CD4-positive, alpha-beta T cell (primary cell): ENCODE data around the gene ATXN1. TPM values are rescaled to one million over a fixed set of nuclear protein-coding genes. Genes with fewer than 3 reads are reported as not detected.

Experiments
- ATAC-seq: fragments of 200-7000 bp; cut with Tn5 transposase; one replicate; pipeline ENCODE4 v1.10.0; 2022; ENCODE audit warnings: mild to moderate bottlenecking; ENCODE audit not compliant: poor library complexity
- CTCF ChIA-PET: fragments of 350-600 bp; sonication (Branson Sonifier 250); formaldehyde crosslinking; loops from one replicate; lab custom pipeline; 2021; ENCODE audit warnings: antibody characterized with exemption, inconsistent platforms; lab: Charles Lee
- POLR2A ChIA-PET: fragments of 350-600 bp; sonication (Branson Sonifier 250); formaldehyde crosslinking; loops from one replicate; lab custom pipeline; 2021; ENCODE audit warnings: antibody characterized with exemption, inconsistent platforms; lab: Charles Lee
- DNase-seq, 14 experiments: peaks; one replicate each; pipeline ENCODE4 v3.0.0-alpha.2; 2013 to 2020; ENCODE audit warnings: mixed read lengths in 2 of 14
- H3K27ac ChIP-seq, 2 donors: one replicate each; pipeline versions ENCODE4 v1.5.1 to v1.7.0; 2013; ENCODE audit warnings: low read length in 2 of 2, low read depth in 1 of 2, mild to moderate bottlenecking in 1 of 2
- H3K27me3 ChIP-seq, 2 experiments: 1 replicate in 1 of 2; 2 replicates in 1 of 2; pipeline versions ENCODE4 v1.6.1 to v1.7.0; 2013; ENCODE audit warnings: low read length in 2 of 2, control low read depth in 1 of 2, mild to moderate bottlenecking in 1 of 2, moderate library complexity in 1 of 2; ENCODE audit not compliant: insufficient read depth in 2 of 2, control insufficient read depth in 1 of 2
- H3K36me3 ChIP-seq: one replicate; pipeline ENCODE4 v1.6.1; 2013; ENCODE audit warnings: low read length, control low read depth; ENCODE audit not compliant: insufficient read depth
- H3K4me1 ChIP-seq: one replicate; pipeline ENCODE4 v1.6.1; 2013; ENCODE audit warnings: low read length, control low read depth; ENCODE audit not compliant: insufficient read depth
- H3K4me3 ChIP-seq: one replicate; pipeline ENCODE4 v1.5.1; 2013; ENCODE audit warnings: mild to moderate bottlenecking, low read length, moderate library complexity
- H3K9me3 ChIP-seq, 2 experiments: 1 replicate in 1 of 2; 2 replicates in 1 of 2; pipeline versions ENCODE4 v1.6.1 to v1.7.0; 2013; ENCODE audit warnings: low read length in 2 of 2, mild to moderate bottlenecking in 2 of 2, control low read depth in 1 of 2, moderate library complexity in 1 of 2; ENCODE audit not compliant: control insufficient read depth in 1 of 2, insufficient read depth in 1 of 2
- H3K27ac Mint-ChIP-seq: one replicate; pipeline ENCODE4 v1.8.0; 2020; ENCODE audit warnings: mixed read lengths
- H3K27me3 Mint-ChIP-seq: one replicate; pipeline ENCODE4 v1.8.0; 2021; ENCODE audit warnings: mixed read lengths
- H3K36me3 Mint-ChIP-seq: one replicate; pipeline ENCODE4 v1.8.0; 2021; ENCODE audit warnings: low read depth, mixed read lengths
- H3K4me1 Mint-ChIP-seq: one replicate; pipeline ENCODE4 v1.8.0; 2021; ENCODE audit warnings: low read depth, mixed read lengths
- H3K4me3 Mint-ChIP-seq: one replicate; pipeline ENCODE4 v1.8.0; 2020; ENCODE audit warnings: mild to moderate bottlenecking, mixed read lengths
- H3K9me3 Mint-ChIP-seq: one replicate; pipeline ENCODE4 v1.8.0; 2020; ENCODE audit warnings: mixed read lengths
- intact Hi-C, 2 experiments: fragments of 100-400 bp; cut with DNase I in 1 of 2; cut with micrococcal nuclease in 1 of 2; formaldehyde crosslinking; loops; one replicate each; pipeline versions ENCODE4 v1.15.1 to v1.9.0; 2023 to 2025; cut with DNase I, micrococcal nuclease
- total RNA-seq, 174 experiments: library from RNA in 2 of 174; stranded (reverse) in 2 of 174; gene quantifications; one replicate each; pipeline ENCODE4 v1.2.3 and lab custom pipeline; 2021 to 2026
- TF ChIP-seq, protein P1 (sequence below): fragments of 200-600 bp; IDR thresholded peaks from one replicate; pipeline ENCODE4 v1.8.0; 2022; ENCODE audit warnings: antibody characterized with exemption, mild to moderate bottlenecking

The ATXN1 gene
- total RNA-seq, 2 experiments from 2014 or later = 74.2 to 76.7 TPM

DNA sequence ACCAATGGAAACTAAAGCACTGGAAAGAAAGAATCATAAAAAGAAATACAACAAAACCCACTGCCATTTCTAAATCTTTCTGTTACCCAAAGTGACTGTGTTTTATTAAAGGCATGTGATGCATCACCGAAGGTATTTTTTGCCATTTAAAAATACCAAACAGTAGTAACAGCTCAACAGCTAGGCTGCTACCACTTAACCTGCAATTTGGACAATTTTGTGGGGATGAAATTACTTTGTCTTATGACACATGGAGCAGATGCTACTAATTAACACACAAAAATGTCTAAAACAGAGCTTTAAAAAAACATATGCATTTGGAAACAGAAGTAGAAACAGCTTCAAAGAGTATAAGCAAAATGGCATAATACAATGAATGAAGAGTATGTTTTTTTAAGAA is 97.4 kb downstream of the ATXN1 start:
- Mint-ChIP-seq H3K36me3 (peaks cover 50% of the 10 kb centered on the region), H3K27ac (no peak overlapping the region), H3K4me1 (peaks cover 18% of the 10 kb centered on the region), H3K27me3 (no peaks in the 10 kb centered on the region), H3K9me3 (peaks cover 3% of the 10 kb centered on the region), H3K4me3 (no peak overlapping the region)
- peaks cover 6% of the 10 kb centered on the region for H3K4me1 ChIP-seq
- ATAC-seq (no peak), DNase-seq (no peak)
- CTCF ChIA-PET = interaction anchor here (0.9 to 1.3 kb wide), 2 partner anchors 29 to 145 kb away, joined by 3 read pairs; no protein-coding TSS in a partner anchor
- H3K4me3 ChIP-seq = no peak overlapping the region
- intact Hi-C loops = no loop called here
- H3K27ac ChIP-seq = no peak overlapping the region
- H3K36me3 ChIP-seq = no peaks in the 10 kb centered on the region
- H3K27me3 ChIP-seq = no peaks in the 10 kb centered on the region
- POLR2A ChIA-PET = no interaction called here
- peaks cover 0 to 4% of the 10 kb centered on the region in 2 experiments for H3K9me3 ChIP-seq
- TF ChIP-seq, protein P1, sequence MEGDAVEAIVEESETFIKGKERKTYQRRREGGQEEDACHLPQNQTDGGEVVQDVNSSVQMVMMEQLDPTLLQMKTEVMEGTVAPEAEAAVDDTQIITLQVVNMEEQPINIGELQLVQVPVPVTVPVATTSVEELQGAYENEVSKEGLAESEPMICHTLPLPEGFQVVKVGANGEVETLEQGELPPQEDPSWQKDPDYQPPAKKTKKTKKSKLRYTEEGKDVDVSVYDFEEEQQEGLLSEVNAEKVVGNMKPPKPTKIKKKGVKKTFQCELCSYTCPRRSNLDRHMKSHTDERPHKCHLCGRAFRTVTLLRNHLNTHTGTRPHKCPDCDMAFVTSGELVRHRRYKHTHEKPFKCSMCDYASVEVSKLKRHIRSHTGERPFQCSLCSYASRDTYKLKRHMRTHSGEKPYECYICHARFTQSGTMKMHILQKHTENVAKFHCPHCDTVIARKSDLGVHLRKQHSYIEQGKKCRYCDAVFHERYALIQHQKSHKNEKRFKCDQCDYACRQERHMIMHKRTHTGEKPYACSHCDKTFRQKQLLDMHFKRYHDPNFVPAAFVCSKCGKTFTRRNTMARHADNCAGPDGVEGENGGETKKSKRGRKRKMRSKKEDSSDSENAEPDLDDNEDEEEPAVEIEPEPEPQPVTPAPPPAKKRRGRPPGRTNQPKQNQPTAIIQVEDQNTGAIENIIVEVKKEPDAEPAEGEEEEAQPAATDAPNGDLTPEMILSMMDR = no peak

GRCh38 chr6:16660157-16660497 is 101.1 kb downstream of the ATXN1 start:
- Histone ChIP-seq H3K36me3 (peaks cover 3% of the 10 kb centered on the region), H3K9me3 (peaks cover 0 to 4% of the 10 kb centered on the region in 2 experiments), H3K27me3 (no peaks in the 10 kb centered on the region), H3K27ac (peak overlapping the region in 1 of 2 donors; percentile 2), H3K4me3 (no peak overlapping the region), H3K4me1 (peaks cover 14% of the 10 kb centered on the region)
- TF ChIP-seq, protein P1 = no peak
- DNase-seq (no peak), ATAC-seq (no peak)
- intact Hi-C loops = no loop called here
- ChIA-PET POLR2A (interaction anchor here (1.3 to 2.6 kb wide), 2 partner anchors 24 to 102 kb away, joined by 3 to 11 read pairs; partner anchors contain the start of gene ATXN1), CTCF (interaction anchor here (0.6 to 1.2 kb wide), 2 partner anchors 18 to 1120 kb away, joined by 3 read pairs; no protein-coding TSS in a partner anchor)
- peaks cover 49% of the 10 kb centered on the region for H3K36me3 Mint-ChIP-seq
- peak overlapping the region; percentile 78 for H3K27ac Mint-ChIP-seq
- peaks cover 3% of the 10 kb centered on the region for H3K9me3 Mint-ChIP-seq
- H3K4me3 Mint-ChIP-seq = peak overlapping the region; percentile 1
- peaks cover 42% of the 10 kb centered on the region for H3K4me1 Mint-ChIP-seq
- H3K27me3 Mint-ChIP-seq = no peaks in the 10 kb centered on the region

DNA sequence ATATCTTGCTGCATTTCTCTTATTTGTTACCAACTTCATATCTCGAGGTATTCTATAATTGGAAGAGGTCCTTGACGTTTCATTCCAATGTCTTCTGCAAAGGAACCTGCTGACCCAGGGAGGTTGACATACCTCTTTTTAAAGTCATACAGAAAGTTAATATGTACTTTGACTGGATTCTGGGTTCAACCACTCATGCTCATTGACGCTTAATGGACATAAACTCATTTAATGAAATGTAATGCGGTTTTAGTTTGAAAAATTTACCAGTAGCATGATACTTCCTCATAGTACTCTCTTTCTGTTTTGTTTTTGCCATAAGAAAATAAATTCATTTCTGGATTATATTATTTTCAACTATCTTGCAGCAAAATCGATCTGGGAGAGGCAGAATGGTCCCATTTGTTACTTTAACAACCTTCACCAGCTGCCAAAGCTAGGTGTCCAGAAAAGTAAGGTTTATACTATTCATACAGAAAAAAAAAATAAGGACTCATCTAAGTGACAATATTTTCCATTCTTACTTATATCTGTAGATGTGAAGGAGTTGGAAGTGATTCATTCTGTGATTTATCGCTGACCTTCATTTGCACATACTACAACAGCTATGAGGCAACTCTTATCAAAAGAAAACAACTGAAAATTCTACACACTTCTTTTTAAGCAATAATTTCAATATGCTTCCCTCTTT is 101.6 kb downstream of the ATXN1 start:
- ChIA-PET CTCF (interaction anchor here (1.2 kb wide), 1 partner anchor 18 kb away, joined by 3 read pairs; no protein-coding TSS in a partner anchor), POLR2A (interaction anchor here (1.3 to 2.6 kb wide), 3 partner anchors 24 to 102 kb away, joined by 3 to 20 read pairs (median 11); partner anchors contain the start of gene ATXN1)
- Histone ChIP-seq H3K27ac (peak overlapping the region in 1 of 2 donors; percentile 33), H3K4me1 (peaks cover 17% of the 10 kb centered on the region), H3K36me3 (peaks cover 3% of the 10 kb centered on the region), H3K9me3 (peaks cover 0 to 4% of the 10 kb centered on the region in 2 experiments), H3K4me3 (peak overlapping the region; percentile 10), H3K27me3 (no peaks in the 10 kb centered on the region)
- Mint-ChIP-seq H3K4me3 (peak overlapping the region; percentile 1), H3K4me1 (peaks cover 48% of the 10 kb centered on the region), H3K36me3 (peaks cover 50% of the 10 kb centered on the region), H3K9me3 (peaks cover 3% of the 10 kb centered on the region), H3K27me3 (no peaks in the 10 kb centered on the region), H3K27ac (peak overlapping the region; percentile 78)
- ATAC-seq (no peak), DNase-seq (peak in 1 of 14 experiments; percentile 47)
- intact Hi-C loops = loop anchor here in 1 of 2 experiments (5.0 kb wide), 1 partner anchor 38 kb away; no protein-coding TSS in a partner anchor
- TF ChIP-seq, protein P1 = no peak
